Choroid plexus epithelial cell (primary cell): Measurements from ENCODE around the gene IFI44.

ENCODE experiments used
- DNase-seq: peaks from one replicate; pipeline ENCODE4 v3.0.0-alpha.2; 2010; ENCODE audit warnings: low read depth
- H3K4me3 ChIP-seq: 2 replicates; pipeline ENCODE4 v1.5.1; 2011; ENCODE audit warnings: low read depth, mild to moderate bottlenecking, control low read depth, low read length, moderate library complexity
- TF ChIP-seq, protein P1 (sequence below): conservative IDR thresholded peaks from 2 replicates; pipeline ENCODE4 v1.5.1; 2011; ENCODE audit warnings: low read depth, mild to moderate bottlenecking, control low read depth, inconsistent platforms, low read length, moderate library complexity

The IFI44 gene

DNA sequence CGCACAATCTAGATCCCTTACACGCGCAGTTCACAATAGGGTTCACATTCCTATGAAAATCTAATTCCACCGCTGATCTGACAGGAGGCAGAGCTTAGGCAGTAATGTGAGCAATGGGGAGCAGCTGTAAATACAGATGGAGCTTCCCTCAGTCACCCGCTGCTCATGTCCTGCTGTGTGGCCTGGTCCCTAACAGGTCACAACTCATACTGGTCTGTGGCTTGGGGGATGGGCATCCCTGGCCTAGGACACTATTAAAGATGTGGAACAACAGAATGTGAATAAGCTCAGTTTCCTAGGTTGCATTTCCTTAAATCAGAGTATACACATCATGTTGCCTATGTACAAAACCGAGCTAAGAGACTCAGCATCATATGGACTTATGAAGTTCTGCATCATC lies 16.2 kb downstream of the IFI44 start:
- TF ChIP-seq, protein P1, sequence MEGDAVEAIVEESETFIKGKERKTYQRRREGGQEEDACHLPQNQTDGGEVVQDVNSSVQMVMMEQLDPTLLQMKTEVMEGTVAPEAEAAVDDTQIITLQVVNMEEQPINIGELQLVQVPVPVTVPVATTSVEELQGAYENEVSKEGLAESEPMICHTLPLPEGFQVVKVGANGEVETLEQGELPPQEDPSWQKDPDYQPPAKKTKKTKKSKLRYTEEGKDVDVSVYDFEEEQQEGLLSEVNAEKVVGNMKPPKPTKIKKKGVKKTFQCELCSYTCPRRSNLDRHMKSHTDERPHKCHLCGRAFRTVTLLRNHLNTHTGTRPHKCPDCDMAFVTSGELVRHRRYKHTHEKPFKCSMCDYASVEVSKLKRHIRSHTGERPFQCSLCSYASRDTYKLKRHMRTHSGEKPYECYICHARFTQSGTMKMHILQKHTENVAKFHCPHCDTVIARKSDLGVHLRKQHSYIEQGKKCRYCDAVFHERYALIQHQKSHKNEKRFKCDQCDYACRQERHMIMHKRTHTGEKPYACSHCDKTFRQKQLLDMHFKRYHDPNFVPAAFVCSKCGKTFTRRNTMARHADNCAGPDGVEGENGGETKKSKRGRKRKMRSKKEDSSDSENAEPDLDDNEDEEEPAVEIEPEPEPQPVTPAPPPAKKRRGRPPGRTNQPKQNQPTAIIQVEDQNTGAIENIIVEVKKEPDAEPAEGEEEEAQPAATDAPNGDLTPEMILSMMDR: no peak
- no peak for DNase-seq
- H3K4me3 ChIP-seq: no peak overlapping the region

DNA sequence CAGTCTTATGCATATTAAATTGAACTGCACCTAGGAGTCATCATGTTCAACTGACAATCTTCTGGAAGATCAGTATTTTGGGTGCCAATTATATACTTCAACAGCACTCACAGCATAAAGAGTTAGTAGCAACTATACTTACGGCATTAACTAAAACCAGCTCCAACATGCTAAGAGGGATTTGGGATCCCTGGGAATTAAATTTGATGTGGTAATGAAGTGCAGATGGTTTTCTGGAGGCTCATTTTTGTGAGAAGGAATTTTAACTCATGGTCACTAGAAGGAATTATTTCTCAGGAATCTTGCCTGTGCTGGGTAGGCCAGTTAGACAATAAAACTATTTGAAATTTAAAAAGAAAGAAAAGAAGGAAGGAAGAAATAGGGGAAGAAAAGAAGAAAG lies 18.3 kb downstream of the IFI44 start:
- H3K4me3 ChIP-seq: no peak overlapping the region
- no peak for DNase-seq
- TF ChIP-seq, protein P1: no peak

DNA sequence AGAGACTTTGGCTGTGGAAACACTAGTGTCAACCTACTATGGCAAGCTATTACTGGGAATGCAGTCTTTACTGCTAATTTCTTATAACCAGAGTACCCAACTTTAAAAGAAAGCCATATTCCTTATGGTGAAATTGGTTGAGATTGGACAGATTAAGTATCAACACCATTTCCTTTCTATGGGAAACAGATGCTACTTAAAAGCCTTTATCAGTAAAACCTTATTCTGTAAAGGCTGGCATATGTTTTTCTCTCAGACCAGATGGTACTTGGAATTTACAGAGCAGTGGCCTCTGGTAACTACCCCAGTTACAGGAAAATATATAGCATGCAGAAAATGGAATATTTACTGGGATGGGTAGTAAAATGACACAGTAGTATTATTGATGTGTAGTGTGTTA lies 18.8 kb downstream of the IFI44 start:
- TF ChIP-seq, protein P1: no peak
- no peak for DNase-seq
- H3K4me3 ChIP-seq: no peak overlapping the region

DNA sequence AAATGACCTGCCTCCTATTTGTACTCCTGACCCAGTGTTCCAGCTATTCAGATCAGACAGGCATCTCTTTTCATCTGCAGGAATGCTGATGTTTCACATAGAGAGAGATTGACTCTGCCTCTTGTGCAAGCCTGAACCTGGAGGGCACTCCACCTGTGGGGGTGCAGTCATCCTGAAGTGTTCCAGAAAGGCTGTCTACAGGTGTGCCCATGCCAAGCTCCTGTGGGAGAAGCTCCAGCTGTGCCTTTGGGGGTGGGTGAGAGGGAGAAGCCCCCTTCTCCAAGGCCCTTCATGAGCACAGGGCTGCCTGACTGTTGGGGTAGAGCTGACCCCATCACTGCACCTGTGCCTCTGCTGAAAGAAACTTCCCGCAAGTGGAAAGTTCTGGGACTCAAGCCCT lies 22.8 kb downstream of the IFI44 start:
- DNase-seq: no peak
- TF ChIP-seq, protein P1: no peak
- H3K4me3 ChIP-seq: no peak overlapping the region

DNA sequence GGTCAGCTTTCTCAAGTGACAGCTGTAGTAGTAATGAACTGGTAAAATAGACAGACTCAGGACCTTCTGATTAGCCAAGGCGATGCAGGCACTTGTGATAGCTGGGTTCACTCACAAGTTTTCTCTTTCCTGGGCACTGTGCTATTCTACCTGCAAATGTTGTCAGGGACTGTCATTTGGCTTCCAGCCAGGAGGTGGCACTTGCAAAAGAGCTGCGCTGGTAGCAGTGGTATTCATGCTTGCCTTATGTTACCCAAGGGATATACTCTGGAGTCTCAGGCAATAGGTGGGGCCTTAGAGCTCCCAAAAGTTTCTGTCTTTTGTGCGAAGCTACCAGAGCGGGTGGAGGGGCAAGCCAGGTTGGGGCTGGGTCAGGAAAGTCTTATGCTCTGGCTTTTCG lies 23.5 kb downstream of the IFI44 start:
- DNase-seq: no peak
- H3K4me3 ChIP-seq: no peak overlapping the region
- TF ChIP-seq, protein P1: no peak

DNA sequence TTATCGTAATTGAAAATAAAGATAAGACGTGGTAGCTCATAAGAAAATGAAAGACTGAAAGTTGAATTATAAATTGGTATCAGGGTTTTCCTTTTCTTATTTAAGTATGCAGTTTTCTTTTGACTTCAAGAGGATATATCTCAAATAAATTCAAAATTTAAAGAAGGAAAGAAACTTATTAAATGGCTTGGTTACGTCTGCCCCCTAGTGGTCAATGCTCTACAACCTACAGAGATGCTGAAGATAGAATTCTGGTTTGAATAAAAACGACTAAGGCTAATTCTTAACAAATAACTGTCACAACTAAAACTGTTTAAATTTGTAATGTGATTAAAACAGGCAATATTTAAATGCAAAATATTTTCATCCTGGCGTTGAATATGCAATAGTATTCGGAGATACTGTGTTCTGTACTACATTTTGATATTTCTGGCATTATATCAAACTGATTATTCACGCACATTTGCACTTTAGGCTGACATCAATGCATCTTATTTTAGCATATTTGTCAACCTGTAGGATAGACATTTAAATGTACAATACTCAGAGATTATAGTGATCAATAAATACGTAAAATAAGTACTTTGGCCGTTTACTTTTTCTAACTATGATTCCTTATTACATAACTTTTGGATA lies 26.8 kb downstream of the IFI44 start:
- DNase-seq: peak; percentile 89
- TF ChIP-seq, protein P1: peak; percentile 74

DNA sequence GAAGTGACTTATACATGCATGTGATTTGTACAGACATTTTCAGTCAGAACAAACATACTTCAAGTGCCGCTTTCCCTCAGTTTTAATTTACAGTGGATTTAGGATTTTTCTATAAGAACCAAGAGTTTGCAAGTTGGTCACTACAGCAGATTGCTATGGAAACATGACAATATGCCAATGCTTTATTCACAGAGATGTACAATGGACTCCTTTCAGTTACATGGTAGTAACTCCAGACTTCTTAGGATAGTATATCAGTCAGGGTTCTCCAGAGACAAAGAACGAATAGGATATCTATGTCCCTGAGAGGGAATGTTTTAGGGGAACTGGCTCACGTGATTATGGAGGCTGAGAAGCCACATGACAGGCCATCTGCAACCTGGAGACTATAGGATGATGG lies 27.4 kb downstream of the IFI44 start:
- no peak for DNase-seq
- TF ChIP-seq, protein P1: no peak

More for the DNA sequence above, 26.8 kb downstream of the IFI44 start:
- no peak overlapping the region for H3K4me3 ChIP-seq

More for the DNA sequence above, 27.4 kb downstream of the IFI44 start:
- no peak overlapping the region for H3K4me3 ChIP-seq
